HG03108 (cell line): ENCODE results near the gene ALDOB.
A peak's percentile ranks its signal among the peaks of the same experiment; 100 is the strongest.

Experiments used
- ATAC-seq: cut with Tn5 transposase; IDR thresholded peaks from one replicate; pipeline ENCODE4 v1.9.1; 2021; ENCODE audit warnings: moderate library complexity; ENCODE audit not compliant: unreplicated experiment

The ALDOB gene

DNA sequence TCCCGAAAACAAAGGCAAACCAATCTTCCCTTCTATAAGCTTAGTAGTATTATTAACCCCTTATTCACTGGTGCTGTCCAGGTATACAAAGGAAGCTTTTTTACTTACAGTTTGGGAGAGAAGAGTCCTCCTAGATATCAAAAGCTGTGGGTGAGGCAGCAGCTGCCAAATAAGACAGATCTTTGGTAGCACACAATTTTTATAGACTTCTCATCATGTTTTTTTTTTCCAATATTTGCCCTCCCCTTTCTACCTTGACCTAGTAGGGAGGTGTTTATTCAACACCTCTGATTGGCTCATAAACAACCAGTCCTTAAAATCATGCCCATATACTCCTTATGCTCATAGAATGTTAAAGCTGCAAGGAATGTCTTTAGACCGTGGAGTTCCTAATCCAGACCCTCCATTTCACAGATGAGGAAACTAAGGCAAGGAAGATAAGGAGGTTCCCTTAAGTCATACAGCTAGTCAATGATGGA lies at the start of gene ALDOB:
TSS of gene ALDOB (minus strand) at position 174 of the 479 bp plus-strand sequence. CDS start 4,887 bp downstream, outside the sequence.
- no peak for ATAC-seq

DNA sequence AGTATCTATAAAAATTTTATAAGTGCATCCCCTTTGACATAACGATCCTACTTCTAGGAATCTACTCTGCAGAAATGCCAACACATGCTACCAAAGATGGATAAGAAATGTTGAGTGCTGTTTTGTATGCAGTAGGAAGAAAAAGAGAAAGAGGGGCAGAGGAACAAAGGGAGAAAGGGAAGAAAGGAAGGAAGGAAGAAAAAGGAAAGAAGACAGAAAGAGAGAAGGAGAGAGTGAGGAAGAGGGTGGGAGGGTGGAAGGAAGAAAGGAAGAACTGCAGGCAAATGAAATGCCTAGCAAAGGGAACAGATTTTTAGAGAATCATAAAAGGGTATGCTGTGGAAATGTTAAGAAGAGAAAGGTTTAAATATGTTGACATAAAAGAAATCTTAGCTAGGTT lies 48.5 kb upstream of the ALDOB start:
- ATAC-seq = no peak

DNA sequence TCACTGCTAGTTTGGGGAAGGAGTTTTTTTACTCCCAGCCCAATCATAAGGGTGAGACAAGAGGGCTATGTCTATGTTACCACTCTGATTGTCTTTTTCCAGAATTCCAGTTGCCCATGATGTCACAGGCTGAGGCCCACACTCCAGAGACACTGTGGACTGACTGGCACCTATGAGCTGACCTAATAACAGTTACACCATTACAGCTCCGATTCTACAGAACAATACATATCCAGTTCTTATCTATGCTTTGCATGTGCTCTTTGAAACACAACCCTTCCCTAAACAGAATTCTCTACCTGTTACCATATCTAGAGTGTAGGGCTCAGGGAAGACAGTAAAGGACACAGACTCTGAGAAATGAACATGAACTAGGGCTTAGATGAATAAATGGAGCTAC lies 45.7 kb upstream of the ALDOB start:
- ATAC-seq = no peak

DNA sequence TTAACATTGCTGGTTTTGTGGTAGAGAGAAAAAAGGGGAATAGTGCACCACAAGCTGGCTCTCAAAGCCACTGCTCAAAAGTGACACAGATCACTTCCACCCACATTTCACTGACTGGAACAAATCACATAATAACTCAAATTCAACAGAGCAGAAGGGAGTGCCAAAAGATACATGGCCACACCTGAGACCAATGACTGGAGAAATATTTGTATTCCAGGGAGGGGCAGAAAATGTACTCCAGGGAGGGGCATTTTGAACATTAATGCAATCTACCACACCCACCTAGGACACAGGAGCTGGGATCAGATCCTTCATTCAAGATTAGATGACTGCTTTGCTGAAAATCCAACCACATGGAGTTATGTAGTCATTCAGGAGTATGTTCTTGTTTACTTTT lies 44.8 kb upstream of the ALDOB start:
- no peak for ATAC-seq

DNA sequence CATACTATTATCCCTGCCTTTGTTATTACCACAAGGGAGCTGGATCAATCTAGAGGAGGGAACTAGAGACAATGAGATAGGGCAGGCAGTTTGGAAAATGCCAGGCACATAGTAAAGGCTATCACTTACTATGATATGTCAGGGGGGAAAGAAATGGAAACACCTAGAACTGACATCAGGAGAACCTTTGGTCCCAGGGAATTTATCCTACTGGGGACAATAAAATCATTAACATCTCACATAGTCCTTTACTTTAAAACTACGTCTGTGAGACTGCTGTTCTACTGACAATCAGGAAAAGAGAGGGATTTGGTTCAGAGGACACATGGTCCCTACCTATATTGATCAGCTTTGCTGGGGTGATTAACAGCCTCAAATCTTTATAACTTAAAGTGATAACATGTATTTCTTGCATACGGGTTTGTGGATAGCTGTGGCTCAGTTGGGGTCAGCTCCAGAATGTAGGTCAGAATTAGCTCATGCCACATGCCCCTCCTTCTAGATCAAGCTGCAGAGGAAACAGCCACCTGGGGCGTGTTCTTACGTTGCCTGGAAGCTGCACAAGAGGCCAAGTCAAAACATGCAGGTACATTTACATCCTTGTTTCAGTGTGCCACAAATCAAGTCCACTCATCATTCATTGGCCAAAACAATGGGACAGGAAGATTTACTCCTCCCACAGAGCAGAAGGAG lies 43.9 kb upstream of the ALDOB start:
- no peak for ATAC-seq

DNA sequence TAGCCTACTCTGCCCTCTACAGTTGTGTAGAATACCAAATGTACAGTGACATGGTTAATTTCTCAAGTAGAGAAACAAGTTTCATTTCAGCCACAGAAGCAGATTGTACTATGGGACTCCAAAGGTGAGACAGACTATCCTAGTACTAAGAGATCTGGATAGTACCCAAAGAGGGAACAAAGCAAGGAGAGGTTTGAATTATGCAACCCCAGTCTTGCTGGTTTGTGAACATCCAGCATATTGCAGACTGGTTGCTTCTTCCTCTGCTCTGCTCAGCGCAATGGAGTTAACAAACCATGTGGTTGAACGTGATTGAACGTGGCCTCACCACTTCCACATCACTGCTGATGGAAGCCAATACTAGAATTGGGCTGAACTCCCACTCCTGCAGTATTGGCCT lies 43.3 kb upstream of the ALDOB start:
- no peak for ATAC-seq

DNA sequence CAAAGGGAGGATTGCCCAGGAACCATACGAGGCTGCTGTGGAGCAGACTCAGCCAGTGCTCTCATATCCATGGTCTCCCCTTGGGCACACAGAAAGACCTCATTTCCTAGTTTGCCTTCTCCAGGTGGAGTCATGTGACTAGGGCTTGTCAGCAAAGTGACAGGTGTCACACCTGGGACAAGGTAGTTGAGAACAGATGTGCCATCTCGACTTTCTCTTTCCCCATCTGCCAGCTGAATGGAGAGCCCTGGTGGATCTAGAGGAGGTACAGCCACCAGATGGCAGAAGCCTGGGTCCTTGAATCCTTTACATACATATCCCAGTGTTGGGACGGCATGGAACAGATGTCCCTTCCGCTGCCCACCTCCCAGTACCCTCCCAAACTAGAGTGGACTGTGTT lies 42.9 kb upstream of the ALDOB start:
- no peak for ATAC-seq

DNA sequence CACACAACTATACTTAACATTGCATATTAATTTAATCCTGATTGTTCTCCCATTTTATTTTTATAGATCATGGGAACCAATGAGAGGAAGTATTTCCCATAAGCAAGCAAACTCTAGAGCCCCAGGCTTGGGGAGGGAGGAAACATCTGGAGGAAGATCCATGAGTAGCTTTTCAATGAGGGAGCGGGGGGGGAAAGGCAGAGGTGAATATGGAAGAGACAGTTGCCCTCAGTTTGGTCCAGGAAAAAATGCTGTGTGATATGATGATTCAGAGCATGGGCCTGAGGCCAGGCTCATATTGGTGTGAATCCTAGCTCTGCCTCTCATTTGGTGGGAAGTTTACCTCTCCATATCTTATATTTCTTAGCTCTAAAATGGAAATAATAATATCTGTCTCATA lies 42.2 kb upstream of the ALDOB start:
- no peak for ATAC-seq

DNA sequence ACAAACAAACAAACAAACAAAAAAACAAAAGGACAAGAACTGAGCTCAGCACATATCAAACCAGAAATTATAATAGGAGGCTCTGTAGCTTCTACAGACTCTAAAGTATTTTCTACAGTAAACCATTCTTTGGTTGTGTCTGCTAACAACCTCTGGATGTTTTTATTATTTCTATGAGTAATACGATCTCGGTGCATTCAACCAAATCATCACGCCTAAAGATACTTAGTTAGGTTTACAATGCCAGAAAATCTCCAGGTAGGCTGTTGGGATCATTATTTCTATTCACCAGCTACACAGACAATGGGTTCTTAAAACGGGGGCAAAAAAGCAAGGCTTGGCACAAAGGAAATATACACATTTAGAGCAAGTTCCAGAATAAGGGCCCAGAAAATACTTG lies 41.6 kb upstream of the ALDOB start:
- no peak for ATAC-seq

DNA sequence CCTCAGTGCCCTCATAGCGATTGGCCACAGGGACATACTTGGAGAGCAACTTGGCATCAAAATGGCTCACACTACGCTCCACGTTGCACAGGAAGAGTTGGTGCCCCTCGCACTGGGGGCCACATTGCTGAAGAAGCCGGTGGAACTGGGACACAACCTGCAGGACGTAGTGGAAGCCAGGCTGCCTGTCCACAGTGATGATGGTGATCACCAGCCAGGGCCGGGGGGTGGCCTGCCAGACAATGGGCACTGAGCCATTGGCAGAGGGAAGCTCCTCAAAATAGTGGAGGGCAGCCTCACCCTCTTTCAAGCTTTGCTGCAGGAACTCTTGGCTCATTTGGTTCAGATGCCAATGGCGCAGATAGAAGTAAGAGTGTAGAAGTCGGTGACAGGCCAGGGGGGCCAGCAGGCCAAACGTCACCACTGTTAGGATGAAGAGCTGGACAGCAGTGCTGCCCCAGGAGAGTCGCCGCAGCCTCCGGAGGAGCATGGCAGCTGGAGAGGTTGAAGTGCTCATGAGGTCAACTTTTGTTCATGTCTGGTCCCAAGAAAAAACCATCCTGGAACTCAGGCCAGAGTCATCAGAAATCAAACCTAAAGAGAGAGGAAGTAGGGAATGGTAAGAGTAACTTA lies 41.1 kb upstream of the ALDOB start:
- ATAC-seq = no peak

DNA sequence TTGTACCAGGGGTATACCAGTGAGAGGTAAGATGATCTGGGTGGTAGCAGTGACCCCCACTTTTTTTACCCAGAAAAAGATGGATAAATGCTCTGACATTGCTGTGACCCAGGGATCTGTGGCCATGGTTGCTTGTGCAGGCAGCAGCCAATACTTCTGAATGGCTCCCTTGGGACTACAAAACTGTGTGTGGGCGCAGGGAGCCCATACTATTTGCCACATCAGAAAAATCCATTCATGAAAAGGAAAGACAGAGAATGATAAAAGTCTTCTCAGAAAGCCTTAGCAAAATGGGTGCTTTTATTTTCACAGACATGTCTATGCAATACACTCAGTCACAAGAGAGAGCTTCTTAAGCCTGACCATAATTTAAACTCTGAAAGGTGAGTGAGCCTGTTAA lies 37.3 kb upstream of the ALDOB start:
- ATAC-seq = no peak

DNA sequence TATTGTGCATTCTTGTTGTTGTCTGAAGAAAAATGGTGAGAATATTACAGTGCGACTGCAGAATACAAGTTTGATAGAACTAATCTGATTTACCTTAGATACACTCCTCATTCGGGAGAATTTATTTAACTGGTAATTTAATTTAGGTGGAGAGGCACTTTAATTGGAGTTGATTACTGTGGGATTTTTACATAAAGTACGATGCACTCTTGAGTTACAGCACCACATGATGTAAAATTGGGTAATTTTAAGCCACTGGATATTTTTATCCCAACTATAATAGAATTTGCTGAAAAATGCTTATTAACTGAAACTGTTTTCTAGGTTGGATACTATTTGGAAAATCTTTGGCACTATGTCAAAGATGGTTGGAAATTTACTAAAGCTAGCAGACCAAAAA lies 35.4 kb upstream of the ALDOB start:
- ATAC-seq = no peak

DNA sequence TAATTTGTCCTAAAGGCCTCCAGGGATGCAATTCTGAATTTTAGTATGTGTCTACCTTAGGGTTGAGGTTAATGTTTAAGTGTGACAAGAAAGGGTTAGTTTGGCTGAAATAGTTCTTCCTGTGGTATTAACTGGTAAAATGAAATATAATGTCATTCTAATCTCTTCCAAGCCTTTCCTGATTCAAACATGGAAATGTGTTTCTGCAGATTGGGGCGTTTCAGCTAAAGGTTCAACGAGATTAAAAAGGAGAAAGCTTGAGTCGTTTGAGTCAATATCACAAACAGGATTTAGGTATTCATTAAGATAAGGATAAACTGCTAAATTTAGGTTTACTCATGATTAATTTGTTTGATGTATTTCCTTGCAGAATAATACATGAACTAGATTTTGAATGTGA lies 34.4 kb upstream of the ALDOB start:
- no peak for ATAC-seq

DNA sequence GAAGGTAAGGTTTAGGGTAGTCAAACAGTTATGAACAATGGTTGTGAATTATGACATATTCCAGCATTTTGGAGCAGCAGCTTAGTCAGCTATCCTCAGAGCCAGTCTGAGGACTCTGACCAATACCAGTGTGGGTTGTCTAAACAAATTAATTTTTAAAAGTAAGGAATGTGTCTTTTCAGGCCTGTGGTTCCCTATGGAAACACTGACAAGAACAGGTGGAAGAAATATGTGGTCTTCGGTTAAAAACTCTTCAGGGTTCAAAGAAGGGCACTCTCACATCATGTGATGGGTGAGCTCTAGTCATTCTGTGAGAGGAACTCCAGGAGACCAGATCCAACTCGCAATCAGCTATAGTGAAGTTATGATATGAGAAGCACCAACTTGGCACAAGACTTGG lies 33.5 kb upstream of the ALDOB start:
- no peak for ATAC-seq

DNA sequence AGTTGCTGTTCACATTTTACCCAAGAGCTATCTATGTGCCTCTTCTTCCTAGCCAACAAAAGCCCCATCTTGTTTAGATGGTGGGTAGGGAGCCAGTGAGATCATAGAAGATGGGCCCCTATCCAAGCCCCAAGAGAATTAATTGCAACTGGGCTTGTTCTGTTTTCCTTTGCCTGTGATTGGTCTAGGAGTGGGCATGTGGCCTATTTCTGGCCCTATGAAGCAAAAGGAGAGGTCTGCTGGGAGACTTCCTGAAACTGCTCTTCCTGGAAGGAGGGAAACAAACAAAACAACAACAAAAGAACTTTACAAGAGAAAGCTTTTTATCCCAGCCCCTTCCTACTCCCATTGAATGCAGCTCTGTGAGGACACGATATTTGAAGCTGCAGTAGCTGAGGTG lies 32.5 kb upstream of the ALDOB start:
- no peak for ATAC-seq

DNA sequence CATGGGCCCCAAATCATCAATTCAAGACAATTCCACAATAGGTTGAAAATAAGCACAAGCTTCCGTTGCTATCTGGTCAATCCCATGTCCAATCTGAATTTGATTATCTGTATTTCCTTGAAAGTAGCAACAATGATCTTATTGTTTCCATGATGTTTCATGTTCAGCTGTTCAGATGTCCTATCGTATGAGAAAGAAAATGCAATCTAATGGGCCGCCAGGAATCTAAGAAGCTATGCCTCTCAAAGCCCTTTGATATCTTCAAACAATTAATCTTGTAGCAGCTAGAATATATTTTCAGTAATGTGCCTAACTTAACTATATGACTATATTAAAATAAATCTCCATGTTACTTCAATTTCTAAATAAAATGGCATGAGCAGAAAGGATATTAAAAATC lies 32.1 kb upstream of the ALDOB start:
- ATAC-seq = no peak

DNA sequence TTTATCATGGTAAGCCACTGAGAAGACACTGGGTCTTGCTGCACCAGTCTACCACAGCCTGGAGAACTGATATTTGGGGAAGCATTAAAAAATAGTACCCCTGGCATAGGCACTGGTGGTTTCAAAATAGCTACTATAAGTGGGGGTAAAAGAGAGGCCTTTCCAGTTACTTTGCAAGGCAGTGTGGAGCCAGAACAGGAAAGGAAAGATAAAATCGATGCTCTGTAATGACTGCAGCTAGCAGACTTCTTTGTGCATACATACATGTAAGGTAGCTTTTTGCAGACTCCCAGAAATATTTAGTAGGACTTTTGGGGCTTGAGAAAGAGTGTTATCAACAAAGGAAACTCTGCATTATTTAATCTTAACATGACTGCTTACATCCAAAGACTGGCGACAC lies 31.3 kb upstream of the ALDOB start:
- ATAC-seq = no peak

DNA sequence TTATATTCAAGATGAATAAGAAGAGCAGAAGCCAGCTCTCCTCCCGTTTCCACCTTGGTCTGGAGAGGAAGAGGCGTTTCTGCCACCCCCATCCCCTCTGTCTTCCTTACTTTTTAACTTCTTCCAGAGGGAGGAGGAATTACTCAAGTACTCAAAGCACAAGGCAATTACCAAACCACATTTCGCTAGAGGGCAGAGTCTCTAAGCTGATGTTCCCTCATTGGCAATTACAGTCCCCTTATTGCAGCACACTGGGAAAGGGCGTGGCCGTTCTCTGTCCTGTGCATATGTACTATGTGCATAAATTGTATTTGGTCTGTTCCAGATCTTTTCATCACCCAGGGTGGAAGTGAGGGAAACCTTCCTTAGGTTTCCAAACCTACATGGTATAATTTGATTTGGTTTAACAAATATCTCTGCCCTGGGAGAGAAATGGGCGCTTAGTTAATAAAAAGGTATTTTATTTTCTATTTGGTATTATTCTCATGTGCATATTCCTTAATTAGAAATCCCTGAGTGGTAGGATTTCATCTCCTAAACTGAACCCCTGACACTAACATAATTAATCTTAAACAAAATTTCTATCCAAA lies 29.8 kb upstream of the ALDOB start:
- ATAC-seq = no peak

DNA sequence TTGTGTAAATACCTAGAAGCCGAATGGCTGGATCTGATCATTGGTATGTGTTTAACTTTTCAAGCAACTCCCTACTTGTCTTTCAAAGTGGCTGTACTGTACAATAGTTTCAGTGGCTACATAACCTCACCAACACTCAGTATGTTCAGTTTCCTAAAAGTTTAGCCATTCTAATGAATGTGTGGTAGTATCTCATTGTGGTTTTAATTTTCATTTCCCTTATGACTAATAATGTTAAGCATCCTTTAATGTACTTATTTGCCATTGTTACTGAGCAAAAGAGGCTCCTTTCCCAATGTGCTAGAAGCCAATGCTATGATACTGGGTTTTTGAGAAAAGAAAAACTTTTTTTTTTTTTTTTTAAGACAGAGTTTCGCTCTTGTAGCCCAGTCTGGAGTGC lies 27.8 kb upstream of the ALDOB start:
- no peak for ATAC-seq

DNA sequence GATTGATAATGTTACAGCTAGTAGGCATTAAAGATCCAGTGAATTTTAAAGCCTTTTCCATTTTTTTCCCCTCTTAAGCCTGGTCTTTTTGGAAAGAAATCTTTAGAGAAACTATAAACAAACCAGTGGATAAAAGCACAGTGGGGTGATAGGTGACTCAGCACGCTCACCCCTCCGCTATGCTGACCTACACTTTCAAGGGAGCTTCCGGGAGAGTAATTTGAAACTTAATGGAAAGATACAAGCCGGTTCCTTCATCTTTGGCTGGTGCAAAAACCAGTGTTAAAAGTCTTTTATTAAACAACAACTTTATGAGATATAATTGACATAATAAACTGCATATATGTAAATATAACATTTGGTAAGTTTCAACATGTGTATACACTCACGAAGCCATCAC lies 27.0 kb upstream of the ALDOB start:
- ATAC-seq = no peak

DNA sequence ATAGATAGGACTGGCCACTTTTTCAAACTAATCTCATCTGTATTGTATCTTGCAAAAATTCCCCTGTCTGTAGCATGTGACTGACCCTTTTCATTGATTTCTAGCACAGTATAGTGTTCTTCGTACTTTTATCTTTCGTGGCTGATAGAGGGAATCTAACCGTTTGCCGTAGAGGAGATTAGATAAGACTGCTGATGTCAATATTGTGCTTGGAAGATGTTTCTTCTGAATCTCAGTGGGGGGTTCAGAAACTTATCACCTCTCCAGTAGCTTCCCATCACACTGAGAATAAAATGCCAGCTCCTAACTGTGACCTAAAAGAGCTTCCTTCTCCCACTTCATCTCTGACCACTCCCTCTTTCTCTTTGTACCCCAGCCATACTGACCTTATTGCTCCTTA lies 25.4 kb upstream of the ALDOB start:
- no peak for ATAC-seq

DNA sequence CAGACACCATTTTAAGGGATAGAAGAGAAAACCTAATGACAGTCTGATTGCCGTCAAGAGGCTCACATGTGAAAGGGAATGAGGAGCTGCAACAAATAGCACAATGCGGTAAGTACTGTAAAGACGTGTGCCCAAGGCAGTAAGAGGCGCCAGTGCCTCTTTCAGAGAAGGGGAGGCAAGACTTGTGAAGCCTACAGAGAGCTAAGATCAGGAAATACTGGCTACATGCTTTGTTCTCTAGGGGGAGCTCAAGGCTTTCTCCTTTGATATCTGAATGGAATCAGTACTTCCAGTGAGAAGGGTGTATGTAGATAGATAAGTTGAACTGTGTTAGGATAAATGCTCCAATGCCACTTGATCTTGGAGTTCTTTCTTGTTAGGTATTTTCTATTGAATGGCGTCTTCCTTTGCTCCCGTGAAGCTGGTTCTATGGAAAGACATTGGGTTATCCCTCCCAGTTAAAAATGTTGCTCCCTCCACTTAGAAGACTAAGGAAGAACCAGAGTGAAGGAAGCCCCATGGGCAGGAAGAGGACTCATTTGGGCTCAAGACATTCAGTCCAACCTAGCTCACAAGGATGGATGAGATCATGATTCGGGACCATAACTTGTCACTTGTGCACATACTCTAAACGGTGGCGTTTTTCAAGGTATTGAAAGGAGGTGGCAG lies 23.5 kb upstream of the ALDOB start:
- ATAC-seq = peak; percentile 80
